ENCODE measurements around the gene CPNE7. TPM values are rescaled to one million over a fixed set of nuclear protein-coding genes. Genes with fewer than 3 reads are reported as not detected.

The CPNE7 gene
- total and polyA plus RNA-seq, 4 donors = 0.30 to 0.56 (median 0.47) TPM; not detected in 1

DNA sequence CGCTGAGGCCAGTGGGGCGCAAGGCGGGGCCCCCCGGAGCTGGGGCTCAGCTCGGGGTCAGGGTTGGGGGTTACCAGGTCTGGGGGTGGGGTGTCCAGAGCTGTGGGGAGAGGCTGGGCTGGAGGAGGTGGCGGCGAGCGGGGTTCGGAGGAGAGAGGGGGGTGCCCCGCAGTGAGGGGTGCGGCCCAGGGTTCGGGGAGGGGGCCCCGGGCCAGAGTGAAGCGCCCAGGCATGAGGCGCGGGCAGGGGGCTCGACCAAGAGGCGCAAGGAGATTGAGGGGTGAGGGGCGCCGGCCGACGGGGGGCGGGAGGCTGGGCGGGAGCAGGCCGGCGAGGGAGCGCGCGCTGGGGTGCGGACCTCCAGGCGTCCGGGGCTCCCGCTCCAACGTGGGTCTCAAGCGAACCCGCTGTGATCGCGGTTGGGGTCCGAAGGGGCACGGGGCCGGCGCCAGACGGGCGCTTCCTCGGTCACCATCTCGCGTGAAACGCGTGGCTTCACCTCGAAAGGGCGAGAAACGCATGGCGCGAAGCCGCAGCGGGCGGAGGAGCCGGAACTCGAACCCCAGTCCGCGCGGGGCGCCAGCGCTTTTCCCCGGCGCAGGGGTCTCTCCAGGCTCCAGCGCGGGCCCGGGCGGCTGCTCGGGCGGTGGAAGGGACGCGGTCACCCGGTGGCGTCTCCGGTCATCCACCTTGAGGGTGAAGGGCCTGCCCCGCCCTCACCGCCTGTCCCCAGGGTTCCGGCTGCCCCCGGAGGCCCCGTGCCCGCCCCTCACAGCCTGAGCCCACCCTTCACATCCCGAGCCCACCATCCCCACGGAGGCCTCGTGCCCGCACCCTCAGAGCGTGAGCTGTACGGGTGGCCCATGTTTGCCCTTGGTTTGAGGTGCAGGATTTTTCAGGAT, 846 bp downstream of the CPNE7 start:
- H3K4me1 ChIP-seq (ENCODE audit: control insufficient read depth in 4 of 4, insufficient read depth in 4 of 4, low read length in 3 of 4) = peaks cover 6 to 19% (median 15%) of the 10 kb centered on the region in 4 donors
- H3K9ac ChIP-seq (ENCODE audit: low read depth in 1 of 2, low read length in 2 of 2) = no peak overlapping the region
- no peaks in the 10 kb centered on the region for H3K9me3 ChIP-seq (ENCODE audit: control insufficient read depth in 4 of 4, low read length in 3 of 4)
- no peaks in the 10 kb centered on the region for H3K36me3 ChIP-seq (ENCODE audit: control insufficient read depth in 4 of 4, insufficient read depth in 3 of 4, low read depth in 1 of 4, low read length in 3 of 4)
- WGBS = 26% methylated on average over 89 of the region's 89 CpGs
- H3K27me3 ChIP-seq (ENCODE audit: control insufficient read depth in 4 of 4, insufficient read depth in 4 of 4, low read length in 3 of 4) = peaks cover 0 to 3% (median 0%) of the 10 kb centered on the region in 4 donors
- no peak overlapping the region for H3K4me3 ChIP-seq (ENCODE audit: low read depth in 1 of 3, low read length in 3 of 3)
- no peak overlapping the region for H3K27ac ChIP-seq (ENCODE audit: low read depth in 1 of 2, low read length in 2 of 2)
- TF ChIP-seq JUND (IDR thresholded peaks at IDR 0.05) = no peak
- no peak for TF ChIP-seq YY1 (IDR thresholded peaks at IDR 0.05)
- TF ChIP-seq HNF4A (conservative IDR thresholded peaks at IDR 0.05) = no peak
- TF ChIP-seq FOXA2 (IDR thresholded peaks at IDR 0.05) = no peak
- no peak for TF ChIP-seq EGR1 (IDR thresholded peaks at IDR 0.05; ENCODE audit: low read depth in 2 of 2)
- no peak for TF ChIP-seq RAD21 (IDR thresholded peaks at IDR 0.05)
- no peak for TF ChIP-seq GABPA (IDR thresholded peaks at IDR 0.05 in 1 of 2, conservative IDR thresholded peaks at IDR 0.05 in 1 of 2)
- TF ChIP-seq FOXA1 (IDR thresholded peaks at IDR 0.05) = no peak
- TF ChIP-seq, protein P1, sequence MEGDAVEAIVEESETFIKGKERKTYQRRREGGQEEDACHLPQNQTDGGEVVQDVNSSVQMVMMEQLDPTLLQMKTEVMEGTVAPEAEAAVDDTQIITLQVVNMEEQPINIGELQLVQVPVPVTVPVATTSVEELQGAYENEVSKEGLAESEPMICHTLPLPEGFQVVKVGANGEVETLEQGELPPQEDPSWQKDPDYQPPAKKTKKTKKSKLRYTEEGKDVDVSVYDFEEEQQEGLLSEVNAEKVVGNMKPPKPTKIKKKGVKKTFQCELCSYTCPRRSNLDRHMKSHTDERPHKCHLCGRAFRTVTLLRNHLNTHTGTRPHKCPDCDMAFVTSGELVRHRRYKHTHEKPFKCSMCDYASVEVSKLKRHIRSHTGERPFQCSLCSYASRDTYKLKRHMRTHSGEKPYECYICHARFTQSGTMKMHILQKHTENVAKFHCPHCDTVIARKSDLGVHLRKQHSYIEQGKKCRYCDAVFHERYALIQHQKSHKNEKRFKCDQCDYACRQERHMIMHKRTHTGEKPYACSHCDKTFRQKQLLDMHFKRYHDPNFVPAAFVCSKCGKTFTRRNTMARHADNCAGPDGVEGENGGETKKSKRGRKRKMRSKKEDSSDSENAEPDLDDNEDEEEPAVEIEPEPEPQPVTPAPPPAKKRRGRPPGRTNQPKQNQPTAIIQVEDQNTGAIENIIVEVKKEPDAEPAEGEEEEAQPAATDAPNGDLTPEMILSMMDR (IDR thresholded peaks at IDR 0.05; ENCODE audit: low read depth, low read length, missing input control) = no peak
- TF ChIP-seq TAF1 (conservative IDR thresholded peaks at IDR 0.05) = no peak
- TF ChIP-seq, protein P2, sequence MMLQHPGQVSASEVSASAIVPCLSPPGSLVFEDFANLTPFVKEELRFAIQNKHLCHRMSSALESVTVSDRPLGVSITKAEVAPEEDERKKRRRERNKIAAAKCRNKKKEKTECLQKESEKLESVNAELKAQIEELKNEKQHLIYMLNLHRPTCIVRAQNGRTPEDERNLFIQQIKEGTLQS (IDR thresholded peaks at IDR 0.05) = no peak
- TF ChIP-seq, protein P3, sequence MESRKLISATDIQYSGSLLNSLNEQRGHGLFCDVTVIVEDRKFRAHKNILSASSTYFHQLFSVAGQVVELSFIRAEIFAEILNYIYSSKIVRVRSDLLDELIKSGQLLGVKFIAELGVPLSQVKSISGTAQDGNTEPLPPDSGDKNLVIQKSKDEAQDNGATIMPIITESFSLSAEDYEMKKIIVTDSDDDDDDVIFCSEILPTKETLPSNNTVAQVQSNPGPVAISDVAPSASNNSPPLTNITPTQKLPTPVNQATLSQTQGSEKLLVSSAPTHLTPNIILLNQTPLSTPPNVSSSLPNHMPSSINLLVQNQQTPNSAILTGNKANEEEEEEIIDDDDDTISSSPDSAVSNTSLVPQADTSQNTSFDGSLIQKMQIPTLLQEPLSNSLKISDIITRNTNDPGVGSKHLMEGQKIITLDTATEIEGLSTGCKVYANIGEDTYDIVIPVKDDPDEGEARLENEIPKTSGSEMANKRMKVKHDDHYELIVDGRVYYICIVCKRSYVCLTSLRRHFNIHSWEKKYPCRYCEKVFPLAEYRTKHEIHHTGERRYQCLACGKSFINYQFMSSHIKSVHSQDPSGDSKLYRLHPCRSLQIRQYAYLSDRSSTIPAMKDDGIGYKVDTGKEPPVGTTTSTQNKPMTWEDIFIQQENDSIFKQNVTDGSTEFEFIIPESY (IDR thresholded peaks at IDR 0.05) = no peak
- no peak for TF ChIP-seq SP1 (IDR thresholded peaks at IDR 0.05)
- TF ChIP-seq, protein P4, sequence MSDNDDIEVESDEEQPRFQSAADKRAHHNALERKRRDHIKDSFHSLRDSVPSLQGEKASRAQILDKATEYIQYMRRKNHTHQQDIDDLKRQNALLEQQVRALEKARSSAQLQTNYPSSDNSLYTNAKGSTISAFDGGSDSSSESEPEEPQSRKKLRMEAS (IDR thresholded peaks at IDR 0.05) = no peak
- no peak for TF ChIP-seq NR2F2 (IDR thresholded peaks at IDR 0.05)
- TF ChIP-seq RXRA (IDR thresholded peaks at IDR 0.05) = no peak
- TF ChIP-seq, protein P5, sequence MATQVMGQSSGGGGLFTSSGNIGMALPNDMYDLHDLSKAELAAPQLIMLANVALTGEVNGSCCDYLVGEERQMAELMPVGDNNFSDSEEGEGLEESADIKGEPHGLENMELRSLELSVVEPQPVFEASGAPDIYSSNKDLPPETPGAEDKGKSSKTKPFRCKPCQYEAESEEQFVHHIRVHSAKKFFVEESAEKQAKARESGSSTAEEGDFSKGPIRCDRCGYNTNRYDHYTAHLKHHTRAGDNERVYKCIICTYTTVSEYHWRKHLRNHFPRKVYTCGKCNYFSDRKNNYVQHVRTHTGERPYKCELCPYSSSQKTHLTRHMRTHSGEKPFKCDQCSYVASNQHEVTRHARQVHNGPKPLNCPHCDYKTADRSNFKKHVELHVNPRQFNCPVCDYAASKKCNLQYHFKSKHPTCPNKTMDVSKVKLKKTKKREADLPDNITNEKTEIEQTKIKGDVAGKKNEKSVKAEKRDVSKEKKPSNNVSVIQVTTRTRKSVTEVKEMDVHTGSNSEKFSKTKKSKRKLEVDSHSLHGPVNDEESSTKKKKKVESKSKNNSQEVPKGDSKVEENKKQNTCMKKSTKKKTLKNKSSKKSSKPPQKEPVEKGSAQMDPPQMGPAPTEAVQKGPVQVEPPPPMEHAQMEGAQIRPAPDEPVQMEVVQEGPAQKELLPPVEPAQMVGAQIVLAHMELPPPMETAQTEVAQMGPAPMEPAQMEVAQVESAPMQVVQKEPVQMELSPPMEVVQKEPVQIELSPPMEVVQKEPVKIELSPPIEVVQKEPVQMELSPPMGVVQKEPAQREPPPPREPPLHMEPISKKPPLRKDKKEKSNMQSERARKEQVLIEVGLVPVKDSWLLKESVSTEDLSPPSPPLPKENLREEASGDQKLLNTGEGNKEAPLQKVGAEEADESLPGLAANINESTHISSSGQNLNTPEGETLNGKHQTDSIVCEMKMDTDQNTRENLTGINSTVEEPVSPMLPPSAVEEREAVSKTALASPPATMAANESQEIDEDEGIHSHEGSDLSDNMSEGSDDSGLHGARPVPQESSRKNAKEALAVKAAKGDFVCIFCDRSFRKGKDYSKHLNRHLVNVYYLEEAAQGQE (IDR thresholded peaks at IDR 0.05) = no peak
- DNase-seq (ENCODE audit: low spot score) = no peak
